Measurements from ENCODE around the gene ASB1. TPM values are rescaled to one million over a fixed set of nuclear protein-coding genes. Genes with fewer than 3 reads are reported as not detected.
"Not testable (repeated sequence)": the region's sequence is repeated elsewhere in the genome, so short reads cannot be mapped to it uniquely, and the experiment has no call there.

The ASB1 gene
- total RNA-seq, 1 experiment from 2014 or later: 27.4 TPM

DNA sequence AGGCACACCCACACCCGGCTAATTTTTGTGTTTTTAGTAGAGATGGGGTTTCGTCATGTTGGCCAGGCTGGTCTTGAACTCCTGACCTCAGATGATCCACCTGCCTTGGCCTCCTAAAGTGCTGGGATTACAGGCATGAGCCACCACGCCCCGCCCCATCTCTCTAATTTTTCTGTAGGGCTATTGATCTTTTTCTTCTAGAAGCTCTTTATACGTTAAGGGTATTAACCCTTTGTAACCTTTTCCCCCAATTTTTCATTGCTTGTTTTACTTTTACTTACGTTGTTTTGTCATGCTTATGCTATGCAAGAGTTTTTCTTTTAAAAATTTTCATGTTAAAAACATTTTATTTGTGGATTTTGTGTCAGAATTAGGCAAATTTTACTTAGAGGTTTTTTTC lies 15.5 kb downstream of the ASB1 start:
- not testable (repeated sequence) for DNase-seq (ENCODE audit: low read depth)

GRCh38 chr2:238444242-238444641 lies 17.5 kb downstream of the ASB1 start:
- no peak for DNase-seq (ENCODE audit: low read depth)

- DNase-seq (ENCODE audit: low read depth): no peak
Measured at GRCh38 chr2:238445409-238446190, 18.9 kb downstream of the ASB1 start.

DNA sequence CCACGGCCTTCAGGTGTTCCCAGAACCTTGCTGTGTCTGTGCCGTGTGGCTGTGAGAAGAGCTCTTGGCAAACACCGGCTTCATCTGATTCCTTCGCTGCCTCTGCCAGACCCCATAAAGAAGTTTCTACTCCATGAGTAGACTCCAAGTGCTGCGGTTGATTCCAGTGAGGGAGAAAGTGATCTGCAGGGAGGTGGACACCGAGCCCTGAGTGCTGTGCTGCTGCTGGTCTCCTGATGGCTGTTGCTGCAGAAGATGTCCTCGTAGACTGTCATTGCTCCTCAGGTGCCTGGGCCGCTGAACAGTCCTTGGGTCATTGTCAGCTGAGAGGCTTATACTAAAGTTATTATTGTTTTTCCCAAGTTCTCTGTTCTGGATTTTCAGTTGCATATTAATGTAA lies 19.6 kb downstream of the ASB1 start:
- no peak for DNase-seq (ENCODE audit: low read depth)

- no peak for DNase-seq (ENCODE audit: low read depth)
Measured at GRCh38 chr2:238448031-238448955, 21.6 kb downstream of the ASB1 start.

- DNase-seq (ENCODE audit: low read depth): no peak
Measured at GRCh38 chr2:238449241-238449640, 22.5 kb downstream of the ASB1 start.

GRCh38 chr2:238449909-238450417 lies 23.2 kb downstream of the ASB1 start:
- no peak for DNase-seq (ENCODE audit: low read depth)

DNA sequence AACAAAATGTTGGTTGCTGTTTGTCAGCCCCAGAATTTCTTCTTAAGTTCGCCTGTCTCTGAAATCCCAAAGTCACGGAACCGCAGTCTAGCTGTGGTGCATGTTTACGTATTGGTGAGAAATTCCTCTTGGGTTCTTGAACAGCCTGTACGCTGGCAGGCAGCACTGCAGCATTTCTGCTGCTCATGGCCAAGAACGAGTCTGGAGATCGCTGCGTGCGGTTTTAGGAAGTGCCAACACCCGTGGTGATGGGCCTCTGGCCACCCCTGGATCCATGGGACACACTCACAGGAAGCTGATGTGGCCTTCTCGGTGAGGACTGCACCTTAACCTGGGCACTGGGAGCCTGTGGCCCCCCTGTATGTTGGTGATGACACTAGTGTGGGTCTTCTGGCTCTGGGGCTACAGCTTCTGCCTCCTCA lies 23.7 kb downstream of the ASB1 start:
- no peak for DNase-seq (ENCODE audit: low read depth)

- DNase-seq (ENCODE audit: low read depth): no peak
Measured at GRCh38 chr2:238453842-238454241, 27.1 kb downstream of the ASB1 start.

GRCh38 chr2:238456449-238456848 lies 29.7 kb downstream of the ASB1 start:
- DNase-seq (ENCODE audit: low read depth): no peak

DNA sequence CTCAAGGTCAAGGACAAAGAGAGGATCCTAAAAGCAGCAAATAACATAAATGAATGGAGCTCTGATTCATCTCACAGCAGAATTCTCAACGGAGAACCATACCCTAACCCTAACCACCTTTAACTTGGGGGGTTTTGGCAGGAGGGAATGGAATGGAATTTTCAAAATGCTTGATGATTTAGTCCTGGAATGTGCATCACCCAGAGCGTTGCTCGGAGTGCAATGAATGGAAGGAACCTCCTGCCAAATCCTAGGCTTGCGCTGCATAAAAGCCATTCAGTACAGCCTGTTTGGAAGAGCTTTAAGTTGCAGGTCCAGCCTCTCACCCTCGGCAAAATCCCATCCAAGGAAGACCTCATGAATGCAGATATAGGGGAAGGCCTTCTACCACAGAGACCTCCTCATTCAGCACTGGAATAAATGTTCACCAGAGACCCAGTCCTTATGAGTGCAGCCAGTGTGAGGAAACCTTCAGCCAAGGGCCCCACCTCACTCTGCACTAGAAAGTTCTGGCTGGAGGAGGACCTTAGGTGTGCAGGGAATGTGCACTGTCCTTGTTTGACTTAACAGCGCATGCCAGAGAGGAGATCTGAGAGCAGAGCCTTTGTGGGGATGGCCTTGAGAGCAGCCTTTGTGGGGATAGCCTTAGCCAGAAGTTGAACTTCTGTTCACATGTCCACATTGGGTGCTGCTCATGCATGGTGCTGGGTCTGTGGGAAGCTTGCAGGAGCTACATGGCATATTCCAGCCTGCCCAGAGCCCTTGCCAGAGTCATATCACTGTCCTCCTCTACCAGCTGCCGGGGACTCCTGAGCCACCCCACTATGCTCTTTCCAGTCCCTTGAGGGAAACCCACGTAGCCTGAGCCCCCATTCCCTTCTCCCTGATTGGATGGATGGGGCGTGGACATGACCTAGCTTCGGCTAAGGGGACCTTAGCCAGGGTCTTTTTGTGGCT lies 30.5 kb downstream of the ASB1 start:
- no peak for DNase-seq (ENCODE audit: low read depth)

GRCh38 chr2:238457927-238458324 lies 31.2 kb downstream of the ASB1 start:
- no peak for DNase-seq (ENCODE audit: low read depth)

- no peak for DNase-seq (ENCODE audit: low read depth)
Measured at GRCh38 chr2:238458651-238459050, 31.9 kb downstream of the ASB1 start.

GRCh38 chr2:238459081-238459629 lies 32.4 kb downstream of the ASB1 start:
- no peak for DNase-seq (ENCODE audit: low read depth)

DNA sequence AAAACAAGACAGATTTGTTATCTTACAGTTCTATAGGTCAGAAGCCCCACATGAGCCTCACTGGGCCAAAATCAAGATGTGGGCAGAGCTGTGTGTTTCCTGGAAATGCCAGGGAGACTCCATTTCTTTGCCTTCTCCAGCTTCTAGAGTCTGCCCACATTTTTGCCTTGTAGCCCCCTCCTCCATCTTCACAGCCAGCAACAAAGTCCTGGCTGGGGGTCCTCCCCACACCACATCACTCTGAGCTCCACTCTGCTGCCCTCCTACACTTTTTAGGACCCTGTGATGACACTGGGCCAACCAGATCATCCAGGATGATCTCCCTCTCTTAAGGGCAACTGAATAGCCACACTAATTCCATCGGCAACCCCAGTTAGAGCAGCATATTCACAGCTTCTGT lies 34.3 kb downstream of the ASB1 start:
- DNase-seq (ENCODE audit: low read depth): no peak

DNA sequence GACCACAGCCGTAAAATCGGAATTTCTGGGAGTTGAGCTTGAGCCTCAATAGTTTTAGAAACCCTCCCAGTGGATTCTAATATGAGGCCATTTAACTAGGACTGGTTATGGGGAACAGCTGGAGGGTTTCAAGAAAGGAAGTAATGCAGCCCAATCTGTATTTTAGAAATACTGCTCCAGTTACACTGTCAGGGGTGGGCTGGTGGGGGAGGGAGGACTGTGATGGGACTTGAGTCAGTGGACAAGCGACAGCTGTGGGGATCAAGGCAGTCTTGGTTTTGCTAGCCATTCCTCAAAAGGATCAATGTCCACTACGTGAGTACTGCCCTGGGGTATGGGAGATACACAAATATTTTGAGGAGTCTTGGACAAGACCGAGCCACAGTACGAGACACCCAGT lies 34.8 kb downstream of the ASB1 start:
- no peak for DNase-seq (ENCODE audit: low read depth)

- no peak for DNase-seq (ENCODE audit: low read depth)
Measured at GRCh38 chr2:238461916-238462315, 35.2 kb downstream of the ASB1 start.

DNA sequence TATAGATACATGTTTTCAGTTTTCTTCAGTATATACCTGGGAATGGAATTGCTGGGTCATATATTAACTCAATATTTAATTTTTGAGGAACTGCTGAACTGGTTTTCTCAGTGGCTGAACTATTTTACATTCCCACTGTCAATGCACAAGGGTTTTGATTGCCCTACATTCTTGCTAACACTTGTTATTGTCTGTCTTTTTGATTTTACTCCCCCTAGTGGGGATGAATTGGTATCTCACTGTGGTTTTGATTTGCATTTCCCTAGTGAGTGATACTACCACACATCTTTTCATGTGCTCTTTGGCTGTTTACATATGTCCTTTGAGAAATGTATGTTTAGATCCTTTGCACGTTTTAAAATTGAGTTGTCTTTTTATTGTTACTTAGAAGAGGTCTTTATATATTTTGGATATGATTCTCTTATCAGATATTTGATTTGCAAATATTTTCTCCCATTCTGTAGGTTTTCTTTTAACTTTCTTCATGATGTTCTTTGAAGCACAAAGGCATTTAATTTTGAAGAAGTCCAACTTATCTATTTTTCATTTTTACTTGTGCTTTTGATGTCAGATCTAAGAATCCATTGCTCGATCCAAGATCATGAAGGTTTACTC lies 36.2 kb downstream of the ASB1 start:
- peak; percentile 60 for DNase-seq (ENCODE audit: low read depth)

- no peak for DNase-seq (ENCODE audit: low read depth)
Measured at GRCh38 chr2:238464389-238464788, 37.7 kb downstream of the ASB1 start.

GRCh38 chr2:238465487-238466242 lies 38.9 kb downstream of the ASB1 start:
- DNase-seq (ENCODE audit: low read depth): no peak
